DND-41 (cell line): ENCODE results near the gene TBC1D10A.

Experiments used
- EZH2 ChIP-seq: IDR thresholded peaks from 3 replicates; pipeline ENCODE4 v1.6.1; 2012; ENCODE audit warnings: borderline replicate concordance, low read depth, mild to moderate bottlenecking, moderate library complexity, low read length, inconsistent platforms; ENCODE audit not compliant: severe bottlenecking
- TF ChIP-seq, protein P1 (sequence below): IDR thresholded peaks from 2 replicates; pipeline ENCODE4 v1.5.1; 2012; ENCODE audit warnings: borderline replicate concordance, low read length, moderate library complexity, mild to moderate bottlenecking; ENCODE audit not compliant: poor library complexity, severe bottlenecking; ENCODE audit errors: extremely low read depth

GRCh38 chr22:30284666-30285065 lies 42.1 kb downstream of the TBC1D10A start:
- TF ChIP-seq, protein P1, sequence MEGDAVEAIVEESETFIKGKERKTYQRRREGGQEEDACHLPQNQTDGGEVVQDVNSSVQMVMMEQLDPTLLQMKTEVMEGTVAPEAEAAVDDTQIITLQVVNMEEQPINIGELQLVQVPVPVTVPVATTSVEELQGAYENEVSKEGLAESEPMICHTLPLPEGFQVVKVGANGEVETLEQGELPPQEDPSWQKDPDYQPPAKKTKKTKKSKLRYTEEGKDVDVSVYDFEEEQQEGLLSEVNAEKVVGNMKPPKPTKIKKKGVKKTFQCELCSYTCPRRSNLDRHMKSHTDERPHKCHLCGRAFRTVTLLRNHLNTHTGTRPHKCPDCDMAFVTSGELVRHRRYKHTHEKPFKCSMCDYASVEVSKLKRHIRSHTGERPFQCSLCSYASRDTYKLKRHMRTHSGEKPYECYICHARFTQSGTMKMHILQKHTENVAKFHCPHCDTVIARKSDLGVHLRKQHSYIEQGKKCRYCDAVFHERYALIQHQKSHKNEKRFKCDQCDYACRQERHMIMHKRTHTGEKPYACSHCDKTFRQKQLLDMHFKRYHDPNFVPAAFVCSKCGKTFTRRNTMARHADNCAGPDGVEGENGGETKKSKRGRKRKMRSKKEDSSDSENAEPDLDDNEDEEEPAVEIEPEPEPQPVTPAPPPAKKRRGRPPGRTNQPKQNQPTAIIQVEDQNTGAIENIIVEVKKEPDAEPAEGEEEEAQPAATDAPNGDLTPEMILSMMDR, result no peak
- TF ChIP-seq EZH2, result no peak
